Common myeloid progenitor, CD34-positive (primary cell): Measurements from ENCODE around the gene NOXA1.

ENCODE experiments used
- CTCF ChIA-PET: fragments of 350-600 bp; sonication (Branson Sonifier 250); formaldehyde crosslinking; loops from one replicate; lab custom pipeline; 2021; ENCODE audit warnings: antibody characterized with exemption; lab: Charles Lee
- POLR2A ChIA-PET: fragments of 350-600 bp; sonication (Branson Sonifier 250); formaldehyde crosslinking; loops from one replicate; lab custom pipeline; 2021; ENCODE audit warnings: antibody characterized with exemption; lab: Charles Lee
- DNase-seq, 3 donors: peaks; one replicate each; pipeline versions ENCODE4 v3.0.0 to v3.0.0-alpha.2; 2013
- H3K27ac ChIP-seq, 2 experiments: 1 replicate in 1 of 2; 2 replicates in 1 of 2; pipeline ENCODE4 v1.7.0; 2013; ENCODE audit warnings: inconsistent platforms in 2 of 2, low read length in 2 of 2, mild to moderate bottlenecking in 2 of 2, low read depth in 1 of 2, moderate library complexity in 1 of 2; ENCODE audit not compliant: severe bottlenecking in 2 of 2, insufficient read depth in 1 of 2, poor library complexity in 1 of 2
- H3K27me3 ChIP-seq, 5 experiments: replicated peaks in 2 of 5; 1 replicate in 3 of 5; 2 replicates in 2 of 5; pipeline versions ENCODE4 v1.6.1 to v1.7.0; 2013; ENCODE audit warnings: low read length in 4 of 5, mild to moderate bottlenecking in 2 of 5, moderate library complexity in 2 of 5, inconsistent platforms in 1 of 5; ENCODE audit not compliant: insufficient read depth in 5 of 5, control insufficient read depth in 4 of 5
- H3K36me3 ChIP-seq, 4 experiments: 1 replicate in 2 of 4; 2 replicates in 2 of 4; pipeline versions ENCODE4 v1.6.1 to v1.7.0; 2013; ENCODE audit warnings: low read length in 3 of 4, control low read depth in 1 of 4, mild to moderate bottlenecking in 1 of 4; ENCODE audit not compliant: control insufficient read depth in 4 of 4, insufficient read depth in 4 of 4
- H3K4me1 ChIP-seq, 4 experiments: 1 replicate in 3 of 4; 2 replicates in 1 of 4; pipeline versions ENCODE4 v1.6.1 to v1.7.1; 2013; ENCODE audit warnings: low read length in 3 of 4, mild to moderate bottlenecking in 3 of 4, control low read depth in 1 of 4, inconsistent platforms in 1 of 4, moderate library complexity in 1 of 4; ENCODE audit not compliant: control insufficient read depth in 4 of 4, insufficient read depth in 4 of 4; ENCODE audit errors: control extremely low read depth in 1 of 4
- H3K4me3 ChIP-seq, 7 experiments: 1 replicate in 4 of 7; 2 replicates in 3 of 7; pipeline versions ENCODE4 v1.5.1 to v1.7.0; 2013; ENCODE audit warnings: mild to moderate bottlenecking in 7 of 7, low read length in 6 of 7, moderate library complexity in 6 of 7, inconsistent platforms in 2 of 7, low read depth in 2 of 7, control low read depth in 1 of 7; ENCODE audit not compliant: insufficient read depth in 4 of 7, control insufficient read depth in 1 of 7; ENCODE audit errors: extremely low read depth in 1 of 7
- H3K9me3 ChIP-seq, 5 experiments: 1 replicate in 4 of 5; 2 replicates in 1 of 5; pipeline versions ENCODE4 v1.6.1 to v1.7.1; 2013; ENCODE audit warnings: low read length in 4 of 5, mild to moderate bottlenecking in 2 of 5, inconsistent platforms in 1 of 5, low read depth in 1 of 5, moderate library complexity in 1 of 5; ENCODE audit not compliant: control insufficient read depth in 4 of 5, insufficient read depth in 2 of 5; ENCODE audit errors: control extremely low read depth in 1 of 5
- WGBS: methylation state at CpG from one replicate; pipeline ENCODE4 v1.1.5; 2013; ENCODE audit not compliant: insufficient coverage; 5-methylcytosine and 5-hydroxymethylcytosine counted together

NOXA1 gene

DNA sequence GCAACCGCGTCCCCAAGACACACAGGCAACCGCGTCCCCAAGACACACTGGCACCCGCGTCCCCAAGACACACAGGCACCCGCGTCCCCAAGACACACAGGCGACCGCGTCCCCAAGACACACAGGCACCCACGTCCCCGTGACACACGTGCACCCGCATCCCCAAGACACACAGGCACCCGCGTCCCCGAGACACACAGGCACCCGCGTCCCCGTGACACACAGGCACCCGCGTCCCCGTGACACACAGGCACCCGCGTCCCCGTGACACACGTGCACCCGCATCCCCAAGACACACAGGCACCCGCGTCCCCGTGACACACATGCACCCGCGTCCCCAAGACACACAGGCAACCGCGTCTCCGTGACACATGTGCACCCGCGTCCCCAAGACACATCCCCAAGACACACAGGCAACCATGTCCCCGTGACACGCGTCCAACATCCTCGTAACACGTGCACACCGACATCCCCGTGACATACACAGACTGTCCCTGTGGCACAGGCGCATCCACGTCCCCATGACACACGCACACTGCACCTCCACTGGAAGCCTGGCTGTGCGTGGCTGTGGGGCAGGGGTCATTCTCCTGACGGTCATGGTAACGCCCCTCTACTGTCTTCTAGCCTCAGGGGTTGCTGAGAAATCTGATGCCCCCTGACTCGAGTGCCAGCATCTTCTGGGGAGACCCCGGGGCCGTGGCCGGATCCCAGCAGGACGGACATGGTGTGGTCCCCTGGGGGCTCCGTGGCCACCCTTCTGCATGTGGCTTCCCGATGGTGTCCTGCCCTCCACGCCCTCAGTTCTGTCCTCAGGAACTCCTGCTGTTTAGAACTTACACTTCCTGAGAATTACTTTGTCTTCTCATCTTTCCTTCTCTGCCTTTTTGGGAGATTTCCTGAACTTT is 24.4 kb upstream of the NOXA1 start:
- no peaks in the 10 kb centered on the region for H3K27me3 ChIP-seq
- 98% methylated on average over 50 of the region's 60 CpGs for WGBS
- CTCF ChIA-PET = no interaction called here
- POLR2A ChIA-PET = no interaction called here
- H3K4me3 ChIP-seq = no peak overlapping the region
- H3K4me1 ChIP-seq = peaks cover 0 to 11% (median 7%) of the 10 kb centered on the region in 4 experiments
- peaks cover 0 to 12% (median 0%) of the 10 kb centered on the region in 5 experiments for H3K9me3 ChIP-seq
- peaks cover 0 to 4% (median 2%) of the 10 kb centered on the region in 4 experiments for H3K36me3 ChIP-seq
- no peak for DNase-seq
- no peak overlapping the region for H3K27ac ChIP-seq

DNA sequence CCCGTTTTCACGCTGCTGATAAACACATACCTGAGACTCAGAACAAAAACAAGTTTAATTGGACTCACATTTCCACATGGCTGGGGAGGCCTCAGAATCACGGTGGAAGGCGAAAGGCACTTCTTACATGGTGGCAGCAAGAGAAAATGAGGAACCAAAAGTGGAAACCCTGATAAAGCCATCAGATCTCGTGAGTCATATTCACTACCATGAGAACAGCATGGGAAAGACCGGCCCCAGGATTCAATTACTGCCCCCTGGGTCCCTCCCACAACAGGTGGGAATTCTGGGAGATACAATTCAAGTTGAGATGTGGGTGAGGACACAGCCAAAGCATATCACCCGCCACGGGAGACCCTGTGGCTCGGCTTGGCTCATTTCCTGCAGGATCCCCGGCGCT is 20.4 kb upstream of the NOXA1 start:
- Histone ChIP-seq H3K27ac (no peak overlapping the region), H3K27me3 (no peaks in the 10 kb centered on the region), H3K36me3 (peaks cover 0 to 2% (median under 1%) of the 10 kb centered on the region in 4 experiments), H3K9me3 (peaks cover 0 to 12% (median 0%) of the 10 kb centered on the region in 5 experiments), H3K4me3 (no peak overlapping the region), H3K4me1 (peaks cover 0 to 33% (median 28%) of the 10 kb centered on the region in 4 experiments)
- POLR2A ChIA-PET = no interaction called here
- CTCF ChIA-PET = no interaction called here
- WGBS = 96% methylated on average over 8 of the region's 11 CpGs
- DNase-seq = peak in 2 of 3 donors; percentile 49 to 63

DNA sequence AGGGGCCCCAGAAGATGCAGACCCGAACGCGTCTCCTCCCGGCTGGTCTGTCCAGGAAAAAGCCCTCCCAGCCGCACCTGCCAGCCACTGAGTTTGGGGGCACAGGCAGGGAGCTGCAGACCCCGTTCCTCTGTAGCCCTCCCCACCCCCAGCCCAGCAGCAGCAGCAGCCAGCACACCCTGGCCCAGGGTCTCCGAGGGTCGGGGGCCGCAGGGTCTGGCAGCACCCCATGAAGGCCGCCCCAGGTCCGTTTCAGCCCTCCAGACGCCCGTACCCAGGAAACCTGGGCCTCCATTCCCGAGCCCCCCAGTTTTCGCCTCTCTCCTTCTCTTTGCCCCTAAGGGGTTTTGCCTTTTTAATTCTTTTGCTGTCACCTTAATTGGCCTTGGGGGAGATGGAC is 19.9 kb upstream of the NOXA1 start:
- no peak overlapping the region for H3K4me3 ChIP-seq
- H3K9me3 ChIP-seq = peaks cover 0 to 12% (median 0%) of the 10 kb centered on the region in 5 experiments
- no peak for DNase-seq
- H3K4me1 ChIP-seq = peaks cover 0 to 33% (median 28%) of the 10 kb centered on the region in 4 experiments
- ChIA-PET CTCF (no interaction called here), POLR2A (no interaction called here)
- 98% methylated on average over 14 of the region's 15 CpGs for WGBS
- H3K27ac ChIP-seq = no peak overlapping the region
- peaks cover 0 to 2% (median 0%) of the 10 kb centered on the region in 4 experiments for H3K36me3 ChIP-seq
- H3K27me3 ChIP-seq = no peaks in the 10 kb centered on the region

DNA sequence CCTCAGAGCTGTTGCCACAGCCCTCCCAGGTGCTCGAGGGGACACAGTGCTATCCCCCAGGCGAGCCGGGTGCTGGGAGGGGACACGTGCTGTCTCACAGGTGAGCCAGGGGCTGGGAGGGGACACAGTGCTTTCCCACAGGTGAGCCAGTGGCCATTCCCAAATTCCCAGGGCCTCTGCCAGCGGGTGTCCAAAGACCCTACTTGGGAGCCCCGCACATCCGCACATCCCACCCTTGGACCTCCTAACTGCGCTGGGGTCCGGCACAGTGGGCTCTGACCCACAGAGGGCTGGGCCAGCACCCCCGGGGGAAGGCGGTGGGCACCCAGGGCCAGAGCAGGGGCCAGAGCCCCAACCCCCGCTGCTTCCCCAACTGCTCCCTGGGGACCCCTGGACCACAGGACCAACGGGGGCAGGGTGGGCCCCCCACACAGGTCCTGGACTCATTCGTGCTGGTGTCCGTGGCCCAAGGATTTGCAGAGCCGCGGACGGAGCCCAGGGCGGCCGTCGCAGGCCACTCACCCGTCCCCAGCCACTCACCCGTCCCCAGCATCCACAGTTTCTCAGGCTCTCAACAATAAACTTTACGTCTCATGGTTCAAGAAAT is 18.1 kb upstream of the NOXA1 start:
- Histone ChIP-seq H3K27ac (no peak overlapping the region), H3K36me3 (peaks cover 0 to 2% (median 0%) of the 10 kb centered on the region in 4 experiments), H3K4me1 (peaks cover 0 to 26% (median 23%) of the 10 kb centered on the region in 4 experiments), H3K9me3 (peaks cover 0 to 12% (median 0%) of the 10 kb centered on the region in 5 experiments), H3K27me3 (no peaks in the 10 kb centered on the region), H3K4me3 (no peak overlapping the region)
- no peak for DNase-seq
- WGBS = 95% methylated on average over 13 of the region's 24 CpGs
- POLR2A ChIA-PET = no interaction called here
- CTCF ChIA-PET = interaction anchor here (1.0 to 2.8 kb wide), 3 partner anchors 101 to 118 kb away, joined by 5 to 9 read pairs (median 6); partner anchors contain the start of gene NRARP

DNA sequence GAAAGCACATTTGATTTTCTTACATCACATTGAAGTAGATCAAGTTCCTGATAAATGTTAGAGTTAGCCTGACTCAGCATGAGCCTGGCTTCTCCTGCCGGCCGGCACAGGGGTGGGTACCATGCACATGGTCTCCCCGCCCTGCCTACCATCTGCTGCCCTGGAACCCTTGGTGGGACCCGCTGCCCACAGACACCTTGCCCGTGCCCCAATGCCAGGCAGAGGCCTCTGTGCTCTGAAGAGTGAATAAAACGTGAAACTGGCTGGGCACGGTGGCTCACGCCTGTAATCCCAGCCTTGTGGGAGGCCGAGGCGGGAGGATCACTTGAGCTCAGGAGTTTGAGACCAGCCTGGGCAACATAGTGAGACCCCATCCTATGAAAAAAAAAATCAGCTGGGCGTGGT is 17.5 kb upstream of the NOXA1 start:
- H3K27me3 ChIP-seq = no peaks in the 10 kb centered on the region
- peak in 2 of 3 donors; percentile 63 to 68 for DNase-seq
- H3K4me3 ChIP-seq = no peak overlapping the region
- peaks cover 0 to 12% (median 0%) of the 10 kb centered on the region in 5 experiments for H3K9me3 ChIP-seq
- POLR2A ChIA-PET = no interaction called here
- H3K4me1 ChIP-seq = peaks cover 0 to 27% (median 25%) of the 10 kb centered on the region in 4 experiments
- peaks cover 0 to 2% (median 0%) of the 10 kb centered on the region in 4 experiments for H3K36me3 ChIP-seq
- no peak overlapping the region for H3K27ac ChIP-seq
- WGBS = 96% methylated on average over 7 of the region's 11 CpGs
- CTCF ChIA-PET = interaction anchor here (1.0 to 2.8 kb wide), 4 partner anchors 10 to 119 kb away, joined by 3 to 9 read pairs (median 6); partner anchors contain the start of gene NRARP

DNA sequence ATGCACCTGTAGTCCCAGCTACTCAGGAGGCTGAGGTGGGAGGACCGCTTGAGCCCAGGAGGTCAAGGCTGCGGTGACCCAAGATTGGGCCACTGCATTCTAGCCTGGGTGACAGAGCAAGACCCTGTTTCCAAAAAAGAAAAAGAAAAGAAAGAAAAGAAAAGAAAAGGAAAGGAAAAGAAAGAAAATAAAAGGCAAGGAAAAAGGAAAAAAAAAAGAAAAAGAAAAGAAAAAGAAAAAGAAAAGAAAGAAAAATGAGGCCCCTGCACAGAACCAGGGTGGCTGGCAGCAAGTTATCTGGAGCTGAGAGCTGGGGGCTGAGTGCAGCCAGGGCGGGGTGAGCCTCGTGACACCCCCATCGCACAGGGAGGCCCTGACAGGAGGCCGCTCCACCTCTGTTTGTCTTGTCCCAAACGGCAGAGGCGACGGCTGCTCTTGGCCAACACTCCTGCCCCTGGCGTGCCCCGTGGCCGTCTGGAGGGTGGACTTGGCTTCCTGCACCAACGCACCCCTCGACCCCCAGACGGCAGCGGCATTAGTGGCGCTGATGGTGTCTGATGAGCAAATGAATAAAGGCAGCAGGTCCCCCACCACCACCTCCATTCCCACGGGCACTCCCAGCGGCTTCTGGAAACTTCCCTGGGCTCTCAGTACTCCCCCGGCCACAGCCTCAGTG is 17.0 kb upstream of the NOXA1 start:
- no peaks in the 10 kb centered on the region for H3K27me3 ChIP-seq
- no peak overlapping the region for H3K4me3 ChIP-seq
- H3K4me1 ChIP-seq = peaks cover 0 to 33% (median 30%) of the 10 kb centered on the region in 4 experiments
- WGBS = 78% methylated on average over 16 of the region's 20 CpGs
- no peak overlapping the region for H3K27ac ChIP-seq
- ChIA-PET POLR2A (no interaction called here), CTCF (interaction anchor here (1.0 to 2.8 kb wide), 4 partner anchors 9 to 119 kb away, joined by 3 to 9 read pairs (median 6); partner anchors contain the start of gene NRARP)
- H3K36me3 ChIP-seq = peaks cover 0 to 2% (median 0%) of the 10 kb centered on the region in 4 experiments
- H3K9me3 ChIP-seq = peaks cover 0 to 12% (median 0%) of the 10 kb centered on the region in 5 experiments
- DNase-seq = no peak
